HepG2 (cell line): Measurements from ENCODE around the gene SUOX. TPM values are rescaled to one million over a fixed set of nuclear protein-coding genes. Genes with fewer than 3 reads are reported as not detected.

Experiments used
- ATAC-seq: fragments of 200-7000 bp; cut with Tn5 transposase; 3 replicates; pipeline ENCODE4 v1.9.1; 2020; ENCODE audit warnings: mild to moderate bottlenecking, moderate library complexity
- BruUV-seq: library from RNA; stranded (reverse); fragments of 400-500 nt; replicated peaks from 2 replicates; lab custom pipeline; 2021; lab: Mats Ljungman, UMichigan
- CTCF ChIA-PET: fragments of 300-600 bp; formaldehyde crosslinking; extraction: SDS; loops from one replicate; lab custom pipeline; 2021; ENCODE audit warnings: low total read pairs, inconsistent platforms, low intra/inter-chr PET ratio; lab: Yijun Ruan, JAX
- POLR2A ChIA-PET: fragments of 350-600 bp; sonication (Branson Sonifier 250); formaldehyde crosslinking; loops from one replicate; lab custom pipeline; 2020; ENCODE audit warnings: antibody characterized with exemption, inconsistent platforms; lab: Yijun Ruan, JAX
- DNase-seq: peaks from one replicate; pipeline ENCODE4 v3.0.0-alpha.2; 2015; ENCODE audit warnings: low spot score
- FAIRE-seq: peaks from 3 replicates; lab custom pipeline; 2011; peaks lifted over from hg19 to GRCh38; lab: Jason Lieb, UNC
- H2AFZ ChIP-seq: one replicate; pipeline ENCODE4 v1.6.1; 2011; ENCODE audit warnings: low read length, inconsistent platforms
- H3K27ac ChIP-seq: fragments of 300-600 bp; 3 replicates; pipeline ENCODE4 v1.8.0; 2011; ENCODE audit warnings: mixed run types, mild to moderate bottlenecking, mixed read lengths, low read length, inconsistent platforms; ENCODE audit not compliant: insufficient read depth; ENCODE audit errors: extremely low read length
- H3K27me3 ChIP-seq, 2 experiments: fragments of 200-600 bp in 1 of 2; 2 replicates in 1 of 2; 3 replicates in 1 of 2; pipeline versions ENCODE4 v1.6.0 to v1.8.0; 2011; ENCODE audit warnings: low read length in 2 of 2, mild to moderate bottlenecking in 2 of 2, moderate library complexity in 2 of 2, inconsistent platforms in 1 of 2; ENCODE audit not compliant: insufficient read depth in 2 of 2, control insufficient read depth in 1 of 2
- H3K36me3 ChIP-seq, 2 experiments: fragments of 200-600 bp in 1 of 2; replicated peaks in 1 of 2; 2 replicates in 1 of 2; 3 replicates in 1 of 2; pipeline versions ENCODE4 v1.5.1 to v1.8.0; 2011; ENCODE audit warnings: low read length in 2 of 2, inconsistent platforms in 1 of 2; ENCODE audit not compliant: insufficient read depth in 2 of 2, control insufficient read depth in 1 of 2
- H3K4me1 ChIP-seq: 2 replicates; pipeline ENCODE4 v1.5.1; 2012; ENCODE audit warnings: low read length, inconsistent platforms; ENCODE audit not compliant: insufficient read depth
- H3K4me2 ChIP-seq: 2 replicates; pipeline ENCODE4 v1.6.0; 2011; ENCODE audit warnings: low read depth, low read length, inconsistent platforms
- H3K4me3 ChIP-seq, 3 experiments: fragments of 200-600 bp in 1 of 3; sonication (generic), shearing (Covaris generic) in 1 of 3; replicated peaks in 1 of 3; 2 replicates each; pipeline ENCODE4 v1.5.1; 2011 to 2016; ENCODE audit warnings: low read length in 3 of 3, inconsistent platforms in 2 of 3, low read depth in 2 of 3, mild to moderate bottlenecking in 2 of 3, control low read depth in 1 of 3, mixed read lengths in 1 of 3; ENCODE audit not compliant: insufficient read depth in 1 of 3
- H3K79me2 ChIP-seq: one replicate; pipeline ENCODE4 v1.6.1; 2011; ENCODE audit warnings: low read length, inconsistent platforms; ENCODE audit not compliant: insufficient read depth
- H3K9ac ChIP-seq: 2 replicates; pipeline ENCODE4 v1.6.0; 2011; ENCODE audit warnings: mild to moderate bottlenecking, low read depth, low read length, inconsistent platforms; ENCODE audit not compliant: insufficient read depth
- H3K9me3 ChIP-seq: 2 replicates; pipeline ENCODE4 v1.5.1; 2012; ENCODE audit warnings: mild to moderate bottlenecking, low read length
- H4K20me1 ChIP-seq: 2 replicates; pipeline ENCODE4 v1.6.0; 2011; ENCODE audit warnings: inconsistent platforms, mild to moderate bottlenecking, low read length, moderate library complexity; ENCODE audit not compliant: insufficient read depth
- CENPT ChIP-seq: sonication (generic); formaldehyde crosslinking; IDR thresholded peaks from 2 replicates; pipeline ENCODE4 v1.8.0; 2022; ENCODE audit warnings: low read depth, mild to moderate bottlenecking, moderate library complexity, missing genetic modification reagents
- E2F5 ChIP-seq: sonication (generic); formaldehyde crosslinking; conservative IDR thresholded peaks from 2 replicates; pipeline ENCODE4 v1.4.0; 2020; ENCODE audit warnings: missing genetic modification reagents
- FOSL1 ChIP-seq: sonication (generic); formaldehyde crosslinking; IDR thresholded peaks from 2 replicates; pipeline ENCODE4 v1.9.0; 2021; ENCODE audit warnings: missing genetic modification reagents, borderline replicate concordance
- IKZF5 ChIP-seq: IDR thresholded peaks from 2 replicates; pipeline ENCODE4 v1.6.1; 2018; ENCODE audit warnings: missing genetic modification reagents, mild to moderate bottlenecking, missing compliant biosample characterization
- MBNL3 ChIP-seq: fragments of 250-450 bp; sonication (Bioruptor Pico); conservative IDR thresholded peaks from 2 replicates; pipeline ENCODE4 v1.8.0; 2022; ENCODE audit warnings: mild to moderate bottlenecking, inconsistent platforms
- NFE2L1 ChIP-seq: sonication (generic); formaldehyde crosslinking; IDR thresholded peaks from 2 replicates; pipeline ENCODE4 v1.4.0; 2020; ENCODE audit warnings: missing genetic modification reagents, mild to moderate bottlenecking, borderline replicate concordance
- NR2C2 ChIP-seq: sonication (generic); formaldehyde crosslinking; IDR thresholded peaks from 2 replicates; pipeline ENCODE4 v1.4.0; 2020; ENCODE audit warnings: missing genetic modification reagents, mild to moderate bottlenecking, moderate library complexity, borderline replicate concordance
- RARG ChIP-seq: sonication (generic); formaldehyde crosslinking; IDR thresholded peaks from 2 replicates; pipeline ENCODE4 v1.4.0; 2020; ENCODE audit warnings: low read depth, mild to moderate bottlenecking, missing genetic modification reagents
- RORA ChIP-seq: sonication (generic); formaldehyde crosslinking; IDR thresholded peaks from 2 replicates; pipeline ENCODE4 v1.5.0; 2020; ENCODE audit warnings: mild to moderate bottlenecking, missing genetic modification reagents, moderate library complexity
- ZNF512 ChIP-seq: sonication (generic); formaldehyde crosslinking; IDR thresholded peaks from 2 replicates; pipeline ENCODE4 v1.4.0; 2020; ENCODE audit warnings: mild to moderate bottlenecking, missing genetic modification reagents
- ZNF558 ChIP-seq: sonication (generic); formaldehyde crosslinking; IDR thresholded peaks from 2 replicates; pipeline ENCODE4 v1.9.0; 2022; ENCODE audit warnings: mild to moderate bottlenecking, missing genetic modification reagents, borderline replicate concordance
- ZNF678 ChIP-seq: sonication (generic); formaldehyde crosslinking; IDR thresholded peaks from 2 replicates; pipeline ENCODE4 v1.4.0; 2020; ENCODE audit warnings: mild to moderate bottlenecking, missing genetic modification reagents
- ZNF75D ChIP-seq: sonication (generic); formaldehyde crosslinking; IDR thresholded peaks from 2 replicates; pipeline ENCODE4 v1.8.1; 2023; ENCODE audit warnings: missing genetic modification reagents, mild to moderate bottlenecking, borderline replicate concordance
- ZNF780A ChIP-seq: sonication (generic); formaldehyde crosslinking; IDR thresholded peaks from 2 replicates; pipeline ENCODE4 v1.8.0; 2022; ENCODE audit warnings: mild to moderate bottlenecking, missing genetic modification reagents, moderate library complexity
- WGBS: methylation state at CpG from one replicate; pipeline ENCODE4 v1.1.6; 2017; ENCODE audit warnings: low lambda C conversion rate; 5-methylcytosine and 5-hydroxymethylcytosine counted together
- in situ Hi-C: cut with HindIII; loops from 2 replicates; pipeline ENCODE4 v1.10.0; 2017; ENCODE audit warnings: low pct_unique_long_range_greater_than_20kb; ENCODE audit not compliant: extremely low pct_ligation_motif_present
- intact Hi-C: fragments of 100-400 bp; cut with micrococcal nuclease; formaldehyde crosslinking; loops from one replicate; pipeline ENCODE4 v1.10.0; 2022; ENCODE audit not compliant: unreplicated experiment
- polyA plus RNA-seq, 8 experiments: library from polyadenylated mRNA; depleted of rRNA in 3 of 8; stranded (reverse) in 7 of 8; unstranded in 1 of 8; fragments of >200 nt; fragmentation: Illumina TruSeq in 4 of 8; extraction: Trizol in 4 of 8; gene quantifications; 2 replicates each; pipeline versions ENCODE4 v1.2.1 to v1.2.3, GENCODE V29; 2011 to 2016; ENCODE audit warnings: low read depth in 4 of 8, missing spikeins in 1 of 8, mixed read lengths in 1 of 8; ENCODE audit not compliant: insufficient read depth in 1 of 8
- total RNA-seq, 5 experiments: library from RNA; depleted of rRNA; stranded (reverse); fragments of >200 nt; fragmentation: Illumina TruSeq; extraction: Trizol; gene quantifications; 2 replicates each; pipeline ENCODE4 v1.2.3, GENCODE V29; 2016; ENCODE audit warnings: low read depth in 1 of 5

SUOX gene
- total and polyA plus RNA-seq, 2 of the 13 experiments (the other 11 are each of a cell fraction or from before 2014, with no cell fraction given) = 23.9 to 25.9 TPM

- no peak for TF ChIP-seq NFE2L1
- no peak; the same call in 1 of the 2 replicates for TF ChIP-seq ZNF678 (CRISPR knock-in tag)
- no peak for TF ChIP-seq ZNF75D (CRISPR knock-in tag)
- no peak for TF ChIP-seq FOSL1
- TF ChIP-seq ZNF780A = no peak
- TF ChIP-seq IKZF5 (CRISPR knock-in tag) = peak; percentile 57; the same call in 1 of the 2 replicates
- no peak for TF ChIP-seq RORA
- TF ChIP-seq RARG = no peak
- TF ChIP-seq MBNL3 (CRISPR knock-in tag) = no peak
- TF ChIP-seq NR2C2 (CRISPR knock-in tag) = peak; percentile 89
These were observed at the start of gene SUOX (continued) for GRCh38 chr12:55996715-55997534.

GRCh38 chr12:55955344-55955743, 41.7 kb upstream of the SUOX start:
- no TSS peak for BruUV-seq
- Histone ChIP-seq H3K4me2 (no peak overlapping the region), H3K79me2 (no peaks in the 10 kb centered on the region), H3K4me3 (no peak overlapping the region), H3K27ac (no peak overlapping the region), H3K9me3 (no peaks in the 10 kb centered on the region), H3K4me1 (peaks cover 12% of the 10 kb centered on the region), H4K20me1 (no peaks in the 10 kb centered on the region), H2AFZ (no peak overlapping the region), H3K36me3 (no peaks in the 10 kb centered on the region), H3K9ac (no peak overlapping the region), H3K27me3 (no peaks in the 10 kb centered on the region)
- POLR2A ChIA-PET = no interaction called here
- ATAC-seq = no peak
- 40% methylated on average over 1 of the region's 4 CpGs for WGBS
- FAIRE-seq = no peak
- no peak for DNase-seq
- CTCF ChIA-PET = interaction anchor here (0.7 to 1.5 kb wide), 4 partner anchors 19 to 86 kb away, joined by 3 to 6 read pairs (median 4); partner anchors contain the start of genes RAB5B and RPS26
- intact Hi-C loops = no loop called here
- in situ Hi-C loops = no loop called here
- no peak for TF ChIP-seq CENPT (CRISPR knock-in tag)
- TF ChIP-seq ZNF512 (CRISPR knock-in tag) = no peak
- TF ChIP-seq E2F5 (CRISPR knock-in tag) = no peak
- no peak for TF ChIP-seq ZNF558 (CRISPR knock-in tag)
